Midbrain (tissue), 1 donor: ENCODE data around the gene RNF168.
"Not testable (repeated sequence)": the region's sequence is repeated elsewhere in the genome, so short reads cannot be mapped to it uniquely, and the experiment has no call there.

Source experiments
- DNase-seq: peaks from one replicate; lab custom pipeline; 2025; lab: John Stamatoyannopoulos, UW

RNF168 gene

DNA sequence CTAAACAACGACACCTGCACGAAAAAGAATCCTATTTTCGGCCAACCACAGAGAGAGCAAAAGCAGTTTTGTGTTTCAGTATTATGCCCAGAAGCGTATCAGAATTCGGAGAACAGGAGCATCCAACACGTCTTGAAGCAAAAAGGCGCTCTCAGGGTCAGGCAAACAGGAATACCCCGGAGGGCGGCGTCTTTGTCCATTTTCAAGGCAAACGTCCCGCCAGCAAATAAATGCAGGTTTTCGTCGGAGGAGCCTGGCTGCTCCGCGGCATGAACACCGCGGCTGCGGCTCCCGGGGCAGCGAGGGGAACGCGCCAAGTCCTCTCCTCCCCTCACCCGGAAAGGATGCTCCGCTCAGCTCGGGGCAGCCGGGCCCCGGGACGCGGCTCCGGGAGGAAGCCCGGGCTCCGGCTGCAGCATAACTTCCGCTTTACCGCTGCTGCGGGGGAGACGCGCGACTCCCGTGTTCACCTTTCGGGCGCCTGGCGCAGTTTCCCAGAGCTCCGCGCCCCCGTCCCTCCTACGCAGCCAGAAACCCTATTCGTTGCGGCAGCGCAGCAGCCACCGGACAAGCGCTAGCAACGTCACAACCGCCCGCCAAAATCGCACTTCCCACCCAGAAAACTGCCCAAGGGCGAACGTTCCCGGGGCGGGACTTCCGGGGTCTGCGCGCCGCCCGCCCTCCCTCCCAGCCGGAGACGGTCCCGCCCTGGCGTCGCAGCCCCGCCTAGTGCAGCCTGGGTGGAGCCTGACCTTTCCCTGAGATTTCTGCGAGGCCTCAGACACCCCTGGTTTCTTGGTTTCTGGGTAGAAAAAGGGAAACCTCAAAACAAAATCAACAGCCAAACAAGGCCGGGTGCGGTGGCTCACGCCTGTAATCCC lies at the start of gene RNF168:
RNF168 (minus strand) TSS at position 573 of the 881 bp plus-strand sequence. CDS start 595 bp downstream, outside the sequence.
- peak; percentile 96 for DNase-seq

DNA sequence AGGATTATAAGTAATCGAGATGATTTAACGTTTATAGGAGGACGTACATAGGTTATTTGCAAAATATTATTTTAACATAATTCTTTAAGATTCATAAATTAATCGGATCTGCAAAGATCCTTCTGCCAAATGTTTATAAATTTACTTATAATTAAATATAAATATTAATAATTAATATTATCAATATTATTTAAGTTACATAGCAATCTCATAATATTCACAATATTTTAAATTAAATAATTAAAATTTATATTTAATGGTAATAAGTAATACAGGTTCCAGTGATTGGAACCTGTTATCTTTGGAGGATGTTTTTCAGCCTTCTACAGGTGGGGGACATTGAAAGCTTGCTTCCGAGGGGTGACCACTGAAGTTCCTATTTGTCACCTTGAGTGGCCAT lies 48.7 kb upstream of the RNF168 start:
- no peak for DNase-seq

GRCh38 chr3:196550172-196550571 lies 46.6 kb upstream of the RNF168 start:
- DNase-seq: not testable (repeated sequence)

DNA sequence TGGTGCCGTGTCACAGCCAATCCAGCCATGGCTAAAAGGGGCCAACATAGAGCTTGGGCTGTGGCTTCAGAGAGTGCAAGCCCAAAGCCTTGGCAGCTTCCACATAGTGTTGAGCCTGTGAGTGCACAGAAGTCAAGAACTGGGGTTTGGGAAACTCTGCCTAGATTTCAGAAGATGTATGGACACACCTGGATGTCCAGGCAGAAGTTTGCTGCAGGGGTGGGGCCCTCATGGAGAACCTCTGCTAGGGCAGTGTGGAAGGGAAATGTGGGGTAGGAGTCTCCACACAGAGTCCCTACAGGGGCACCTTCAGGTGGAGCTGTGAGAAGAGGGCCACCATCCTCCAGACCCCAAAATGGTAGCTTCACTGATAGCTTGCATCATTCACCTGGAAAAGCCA lies 45.7 kb upstream of the RNF168 start:
- not testable (repeated sequence) for DNase-seq

DNA sequence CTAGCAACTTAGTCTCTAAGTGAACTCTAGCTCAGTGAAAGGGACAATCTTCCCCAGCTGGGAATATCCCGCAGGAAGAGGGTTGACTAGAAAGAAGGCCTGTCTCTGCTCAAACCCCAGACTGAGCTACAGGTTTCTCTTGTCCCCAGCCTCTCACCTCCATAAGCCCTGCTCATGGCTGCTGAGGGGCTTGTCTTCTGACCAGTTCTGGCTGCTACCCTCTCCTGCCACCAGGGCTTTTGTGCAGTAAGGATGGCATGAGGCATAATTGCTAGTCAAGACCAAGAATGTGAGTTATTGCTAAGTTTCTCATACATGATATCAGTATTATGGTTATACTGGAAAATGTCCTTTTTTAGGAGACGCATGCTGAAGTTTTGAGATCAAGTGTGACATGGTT lies 43.5 kb upstream of the RNF168 start:
- no peak for DNase-seq

DNA sequence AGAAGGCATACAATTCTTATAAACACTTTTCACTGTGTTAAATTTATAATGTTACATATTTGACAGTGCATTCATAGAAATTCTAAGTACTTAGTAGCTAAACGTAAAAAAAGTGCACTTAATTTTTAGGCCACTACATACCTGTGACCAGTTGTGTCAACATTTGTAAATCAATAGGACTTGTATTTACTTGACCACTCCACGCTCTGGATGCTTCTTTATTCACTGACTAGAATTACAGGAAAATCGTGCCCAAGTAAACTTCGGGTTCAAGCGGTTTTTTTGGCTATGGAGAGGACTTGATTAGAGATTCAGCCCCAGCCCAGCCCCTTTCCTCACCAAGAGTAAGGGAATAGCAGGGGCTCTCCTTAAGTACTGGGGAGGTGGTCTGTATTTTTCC lies 43.0 kb upstream of the RNF168 start:
- no peak for DNase-seq

DNA sequence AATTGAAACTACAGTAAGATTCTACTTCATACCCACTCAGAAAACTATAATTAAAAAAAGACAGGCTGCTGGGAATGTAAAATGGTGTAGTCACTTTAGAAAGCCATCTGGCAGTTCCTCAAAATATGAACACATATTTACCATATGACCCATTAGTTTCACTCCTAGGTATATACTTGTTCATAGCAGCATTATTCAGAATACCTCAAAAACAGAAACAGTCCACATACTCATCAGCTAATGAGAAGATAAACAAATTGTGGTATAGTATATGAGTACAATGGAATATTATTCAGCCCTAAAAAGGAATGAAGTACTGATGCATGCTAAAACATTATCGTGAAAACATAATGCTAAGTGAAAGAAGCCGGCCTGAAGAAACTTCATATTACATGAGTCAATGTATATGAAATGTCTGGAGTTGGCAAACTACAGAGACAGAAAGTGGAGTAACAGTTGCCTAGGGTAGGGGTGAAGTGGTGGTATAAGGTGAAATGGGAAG lies 41.0 kb upstream of the RNF168 start:
- DNase-seq: no peak

DNA sequence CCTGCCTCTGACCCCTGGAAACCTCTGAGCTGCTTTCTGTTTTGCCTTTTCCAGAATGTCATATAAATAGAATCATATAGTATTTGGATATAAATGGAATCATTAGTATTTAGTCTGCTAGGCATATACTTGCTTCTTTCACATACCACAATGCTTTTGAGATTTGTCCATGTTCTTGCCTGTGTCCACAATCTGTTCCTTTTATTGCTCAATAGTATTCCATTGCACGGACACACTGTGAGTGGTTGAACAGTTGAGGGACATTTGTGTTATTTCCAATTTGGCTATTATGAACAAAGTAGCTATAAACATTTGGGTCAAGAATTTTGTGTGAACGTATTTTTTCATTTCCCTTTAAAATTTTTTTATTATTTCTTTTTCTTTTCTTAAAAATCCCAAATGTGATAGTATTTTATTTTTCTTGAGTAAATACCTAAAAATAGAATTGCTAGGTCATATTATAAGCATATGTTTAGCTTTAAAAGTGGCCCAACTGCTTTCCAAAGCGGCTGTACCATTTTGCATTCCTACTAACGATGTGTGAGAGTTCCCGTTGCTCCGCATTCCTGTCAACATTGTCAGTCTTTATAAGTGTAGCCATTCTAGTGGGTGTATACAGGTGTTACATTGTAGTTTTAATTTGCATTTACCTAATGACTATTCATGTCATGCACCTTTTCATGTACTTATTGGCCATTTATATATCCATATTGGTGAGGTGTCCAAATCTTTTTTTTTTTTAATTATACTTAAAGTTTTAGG lies 38.3 kb upstream of the RNF168 start:
- no peak for DNase-seq

DNA sequence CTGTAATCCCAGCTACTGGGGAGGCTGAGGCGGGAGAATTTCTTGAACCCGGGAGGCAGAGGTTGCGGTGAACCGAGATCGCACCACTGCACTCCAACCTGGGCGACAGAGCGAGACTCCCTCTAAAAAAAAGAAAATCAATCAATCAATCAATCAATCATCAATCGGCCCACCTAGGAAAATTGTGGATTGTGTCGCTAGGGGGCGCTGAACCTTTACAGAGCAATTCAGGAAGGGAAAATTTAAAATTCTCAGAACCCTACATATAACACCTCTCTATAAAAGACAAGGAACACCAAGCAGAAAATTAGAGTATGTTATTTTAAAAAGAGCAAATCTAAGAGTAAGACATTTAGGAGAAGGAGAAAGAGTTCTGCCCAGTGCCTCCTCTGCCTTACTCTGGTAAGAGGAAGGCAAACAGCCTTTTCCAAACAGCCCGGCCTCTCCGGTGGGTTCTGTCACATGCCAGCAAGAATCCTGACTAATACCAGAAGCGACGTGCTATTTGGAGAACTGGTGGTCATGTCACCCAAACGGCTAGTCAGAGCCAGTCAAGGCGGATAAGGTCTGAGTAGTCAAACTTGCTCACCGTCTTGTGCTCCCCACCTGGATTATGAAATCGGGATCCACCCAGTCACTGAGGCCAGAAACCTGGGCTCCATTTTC lies 33.9 kb upstream of the RNF168 start:
- DNase-seq: no peak

DNA sequence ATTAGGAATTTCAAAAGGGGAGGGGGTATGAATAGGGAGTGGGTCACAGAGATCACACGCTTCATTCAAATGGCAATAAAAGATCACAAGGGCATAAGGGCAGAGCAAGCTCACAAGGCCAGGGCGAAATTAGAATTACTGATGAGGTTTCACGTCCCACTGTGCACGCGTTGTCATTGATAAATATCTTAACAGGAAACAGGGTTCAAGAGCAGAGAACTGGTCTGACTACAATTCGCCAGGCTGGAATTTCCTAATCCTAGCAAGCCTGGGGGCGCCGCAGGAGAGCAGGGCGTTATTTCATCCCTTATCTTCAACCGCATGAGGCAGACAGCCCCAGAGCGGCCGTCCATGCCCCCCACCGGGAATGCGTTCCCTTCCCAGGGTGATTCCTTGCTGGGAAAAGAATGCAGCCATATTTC lies 29.7 kb upstream of the RNF168 start:
- DNase-seq: no peak

DNA sequence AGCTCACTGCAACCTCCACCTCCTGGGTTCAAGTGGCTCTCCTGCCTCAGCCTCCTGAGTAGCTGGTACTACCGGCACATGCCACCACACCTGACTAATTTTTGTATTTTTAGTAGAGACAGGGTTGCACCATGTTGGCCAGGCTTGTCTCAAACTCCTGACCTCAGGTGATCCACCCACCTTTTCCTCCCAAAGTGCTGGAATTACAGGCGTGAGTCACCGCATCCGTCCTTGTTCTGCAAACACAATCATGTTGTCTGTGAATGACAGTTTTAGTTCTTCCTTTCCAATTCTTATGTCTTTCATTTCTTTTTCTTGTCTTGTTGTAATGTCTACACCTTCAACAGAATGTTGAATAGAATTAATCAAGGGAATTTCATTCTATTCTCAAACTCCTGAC lies 27.9 kb upstream of the RNF168 start:
- DNase-seq: no peak

GRCh38 chr3:196528639-196529233 lies 25.2 kb upstream of the RNF168 start:
- DNase-seq: peak; percentile 72

DNA sequence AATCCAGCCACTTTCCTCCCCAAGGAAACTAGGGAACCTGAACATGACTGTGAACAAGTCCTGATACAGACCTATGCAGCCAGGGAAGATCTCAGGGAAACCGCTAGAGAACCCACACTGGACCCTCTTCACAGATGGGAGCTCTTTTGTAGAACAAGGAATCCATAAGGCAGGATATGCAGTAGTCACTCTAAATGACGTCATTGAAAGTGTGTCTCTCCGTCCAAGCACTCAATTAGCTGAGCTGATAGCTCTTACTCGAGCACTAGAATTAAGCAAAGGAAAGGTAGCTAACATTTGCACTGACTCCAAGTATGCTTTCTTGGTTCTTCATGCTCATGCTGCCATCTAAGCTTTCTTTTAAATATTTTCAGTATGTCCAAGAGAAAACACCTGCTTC lies 21.6 kb upstream of the RNF168 start:
- no peak for DNase-seq

GRCh38 chr3:196524527-196524926 lies 21.0 kb upstream of the RNF168 start:
- no peak for DNase-seq

DNA sequence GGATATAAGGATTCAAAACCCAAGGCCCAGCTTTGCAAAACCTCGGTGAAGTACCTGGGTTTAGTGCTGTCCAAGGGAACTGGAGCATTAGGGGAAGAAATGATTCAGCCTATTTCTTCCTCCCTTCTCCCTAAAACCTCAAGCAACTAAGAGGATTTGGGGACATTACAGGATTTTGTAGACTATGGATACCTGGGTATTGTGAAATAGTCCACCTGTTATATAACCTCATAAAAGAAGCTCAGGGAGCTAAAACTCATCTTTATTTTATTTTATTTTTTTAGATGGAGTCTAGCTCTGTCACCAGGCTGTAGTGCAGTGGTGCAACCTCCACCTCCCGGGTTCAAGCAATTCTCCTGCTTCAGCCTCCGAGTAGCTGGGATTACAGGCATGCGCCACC lies 20.3 kb upstream of the RNF168 start:
- DNase-seq: no peak

GRCh38 chr3:196521291-196521690 lies 17.7 kb upstream of the RNF168 start:
- not testable (repeated sequence) for DNase-seq

GRCh38 chr3:196519718-196520082 lies 16.1 kb upstream of the RNF168 start:
- no peak for DNase-seq

DNA sequence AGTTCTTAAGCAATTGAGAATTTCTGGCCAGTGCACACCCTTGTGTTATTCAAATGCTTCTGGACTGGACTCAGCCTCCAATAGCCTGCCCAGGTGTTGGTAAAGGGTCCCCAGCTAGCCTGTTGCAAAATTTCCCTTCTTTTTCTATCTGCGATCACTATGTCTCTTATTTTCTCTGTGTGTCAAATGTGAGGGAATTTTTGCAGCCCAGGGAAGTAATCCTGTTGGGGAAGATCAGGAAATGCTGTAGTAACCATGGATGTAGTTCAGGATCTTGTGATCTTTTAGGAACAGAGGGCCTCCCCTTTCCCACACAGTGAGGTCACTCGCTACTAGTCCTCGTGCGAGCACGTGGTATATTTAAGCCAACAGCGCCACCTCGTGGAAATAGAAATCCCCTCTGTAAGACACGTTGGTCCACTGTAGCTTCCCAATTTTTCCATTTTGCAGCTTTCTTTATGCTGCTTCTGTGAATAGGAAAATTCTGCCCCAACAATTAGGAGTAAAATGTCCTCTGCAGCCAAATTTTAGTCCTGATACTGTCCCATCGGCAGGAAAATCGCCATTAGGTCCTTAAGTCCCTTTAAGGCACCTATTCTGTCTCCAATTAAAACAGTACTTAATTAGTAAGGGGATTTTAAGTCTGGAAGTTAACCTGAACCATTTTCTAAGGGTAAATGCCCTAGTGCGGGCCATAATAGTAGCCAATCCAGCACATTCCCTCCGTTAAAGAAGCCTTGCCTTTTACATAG lies 15.6 kb upstream of the RNF168 start:
- peak; percentile 31 for DNase-seq

DNA sequence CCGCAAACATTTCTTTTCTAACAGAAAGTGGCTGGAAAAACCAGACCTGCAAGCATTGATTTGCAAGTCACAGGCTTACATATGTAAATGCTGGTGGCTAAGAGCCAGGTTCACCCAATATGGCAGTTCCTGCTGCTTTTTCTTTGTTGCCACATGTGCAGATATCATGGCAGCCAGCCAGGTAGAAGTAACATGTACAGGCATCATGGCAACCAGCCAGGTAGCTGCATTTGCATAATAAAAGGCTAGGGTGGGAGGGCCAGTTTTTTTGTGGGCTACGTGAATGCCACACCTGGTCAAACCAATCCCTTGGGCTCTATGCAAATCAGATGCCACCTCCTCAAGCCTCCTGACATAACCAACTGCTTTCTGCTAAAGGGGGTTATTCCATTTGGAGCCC lies 14.4 kb upstream of the RNF168 start:
- no peak for DNase-seq

GRCh38 chr3:196517162-196517800 lies 13.7 kb upstream of the RNF168 start:
- no peak for DNase-seq
